ENCODE data around the gene SLC25A13. TPM values are rescaled to one million over a fixed set of nuclear protein-coding genes. Genes with fewer than 3 reads are reported as not detected.

The SLC25A13 gene
- total RNA-seq, 3 donors from 2014 or later: 33.1 to 39.0 (median 33.2) TPM

GRCh38 chr7:96075510-96076349 lies 246.2 kb downstream of the SLC25A13 start:
- Histone ChIP-seq H3K9me3 (no peaks in the 10 kb centered on the region), H3K4me3 (peak overlapping the region; percentile 47 to 72 (median 49)), H3K36me3 (no peaks in the 10 kb centered on the region), H3K27me3 (peaks cover 0 to 8% of the 10 kb centered on the region in 2 donors), H3K4me1 (no peaks in the 10 kb centered on the region), H3K27ac (no peak overlapping the region)
- peak; percentile 24 to 53 for DNase-seq (ENCODE audit: low spot score in 2 of 2)
- peak; percentile 20 to 75 (median 73) for TF ChIP-seq CTCF (IDR thresholded peaks at IDR 0.05)
- no peak for TF ChIP-seq POLR2AphosphoS5 (IDR thresholded peaks at IDR 0.05)
- TF ChIP-seq POLR2A (IDR thresholded peaks at IDR 0.05): no peak
- intact Hi-C loops (cut with DNase I; ENCODE audit: low total_unique reads): no loop called here

GRCh38 chr7:96074871-96075270 lies 247.0 kb downstream of the SLC25A13 start:
- no peak overlapping the region for H3K4me3 ChIP-seq
- intact Hi-C loops (cut with DNase I; ENCODE audit: low total_unique reads): no loop called here
- TF ChIP-seq POLR2AphosphoS5 (IDR thresholded peaks at IDR 0.05) (no peak), CTCF (IDR thresholded peaks at IDR 0.05) (no peak), POLR2A (IDR thresholded peaks at IDR 0.05) (no peak)

More at GRCh38 chr7:96074871-96075270, 247.0 kb downstream of the SLC25A13 start:
- Histone ChIP-seq H3K4me1 (no peaks in the 10 kb centered on the region), H3K27me3 (peaks cover 0 to 8% of the 10 kb centered on the region in 2 donors), H3K9me3 (no peaks in the 10 kb centered on the region), H3K27ac (no peak overlapping the region), H3K36me3 (no peaks in the 10 kb centered on the region)
- no peak for DNase-seq (ENCODE audit: low spot score in 2 of 2)

All from breast epithelium (tissue), 4 donors.